GM19452 (cell line): ENCODE measurements around the gene FOXP1.
"Not testable (repeated sequence)": the region's sequence is repeated elsewhere in the genome, so short reads cannot be mapped to it uniquely, and the experiment has no call there.

Experiments used
- ATAC-seq: cut with Tn5 transposase; IDR thresholded peaks from one replicate; pipeline ENCODE4 v1.9.1; 2021; ENCODE audit not compliant: unreplicated experiment

The FOXP1 gene

GRCh38 chr3:71532639-71533395 lies 50.7 kb downstream of the FOXP1 start:
- ATAC-seq = no peak

- no peak for ATAC-seq
These were observed 52.5 kb downstream of the FOXP1 start for GRCh38 chr3:71530903-71531530.

GRCh38 chr3:71528816-71529215 lies 54.7 kb downstream of the FOXP1 start:
- ATAC-seq = no peak

- not testable (repeated sequence) for ATAC-seq
These were observed 57.1 kb downstream of the FOXP1 start for GRCh38 chr3:71526448-71526847.

GRCh38 chr3:71525391-71525790 lies 58.1 kb downstream of the FOXP1 start:
- no peak for ATAC-seq

GRCh38 chr3:71524672-71525071 lies 58.9 kb downstream of the FOXP1 start:
- ATAC-seq = no peak

- no peak for ATAC-seq
These were observed 59.9 kb downstream of the FOXP1 start for GRCh38 chr3:71523628-71524027.

- ATAC-seq = no peak
These were observed 61.3 kb downstream of the FOXP1 start for GRCh38 chr3:71521940-71522876.

GRCh38 chr3:71521021-71521352 lies 62.5 kb downstream of the FOXP1 start:
- ATAC-seq = no peak

GRCh38 chr3:71520161-71521020 lies 63.1 kb downstream of the FOXP1 start:
- no peak for ATAC-seq

- no peak for ATAC-seq
These were observed 65.4 kb downstream of the FOXP1 start for GRCh38 chr3:71518089-71518488.

GRCh38 chr3:71517271-71517791 lies 66.2 kb downstream of the FOXP1 start:
- ATAC-seq = no peak

- ATAC-seq = no peak
These were observed 67.7 kb downstream of the FOXP1 start for GRCh38 chr3:71515636-71516365.

GRCh38 chr3:71514621-71515020 lies 68.9 kb downstream of the FOXP1 start:
- ATAC-seq = no peak

- ATAC-seq = no peak
These were observed 70.0 kb downstream of the FOXP1 start for GRCh38 chr3:71513515-71513914.

GRCh38 chr3:71513081-71513480 lies 70.4 kb downstream of the FOXP1 start:
- ATAC-seq = no peak

GRCh38 chr3:71512544-71512943 lies 71.0 kb downstream of the FOXP1 start:
- no peak for ATAC-seq

GRCh38 chr3:71512000-71512399 lies 71.5 kb downstream of the FOXP1 start:
- peak; percentile 75 for ATAC-seq

- ATAC-seq = no peak
These were observed 72.1 kb downstream of the FOXP1 start for GRCh38 chr3:71511446-71511845.

- ATAC-seq = no peak
These were observed 72.5 kb downstream of the FOXP1 start for GRCh38 chr3:71511037-71511436.
